T47D (cell line): ENCODE data around the gene ERC2.
A peak's percentile ranks its signal among the peaks of the same experiment; 100 is the strongest.

Source experiments
- DNase-seq, 2 experiments: peaks; one replicate each; pipeline versions ENCODE4 v3.0.0 to v3.0.0-alpha.2; 2011 to 2012; ENCODE audit warnings: low read depth in 1 of 2, low spot score in 1 of 2
- JUND ChIP-seq: IDR thresholded peaks from 2 replicates; pipeline ENCODE4 v1.6.1; 2012; ENCODE audit warnings: low read depth
- in situ Hi-C: cut with HindIII; loops from 2 replicates; pipeline ENCODE4 v1.10.0; 2016; ENCODE audit warnings: low sequenced_read_pairs, low pct_unique_long_range_greater_than_20kb

Gene ERC2

GRCh38 chr3:56351537-56351936 is 116.7 kb downstream of the ERC2 start:
- in situ Hi-C loops: no loop called here
- TF ChIP-seq JUND: no peak
- DNase-seq: no peak

GRCh38 chr3:56347219-56347871 is 120.9 kb downstream of the ERC2 start:
- peak in 1 of 2 experiments; percentile 7 for DNase-seq
- in situ Hi-C loops: no loop called here
- TF ChIP-seq JUND: no peak

GRCh38 chr3:56342475-56342874 is 125.8 kb downstream of the ERC2 start:
- TF ChIP-seq JUND: no peak
- no peak for DNase-seq
- in situ Hi-C loops: no loop called here

GRCh38 chr3:56339671-56340070 is 128.6 kb downstream of the ERC2 start:
- TF ChIP-seq JUND: no peak
- DNase-seq: no peak
- in situ Hi-C loops: no loop called here

- in situ Hi-C loops: no loop called here
- no peak for TF ChIP-seq JUND
- no peak for DNase-seq
These were observed 129.0 kb downstream of the ERC2 start for GRCh38 chr3:56339244-56339643.

- no peak for TF ChIP-seq JUND
- DNase-seq: no peak
- in situ Hi-C loops: no loop called here
These were observed 132.2 kb downstream of the ERC2 start for GRCh38 chr3:56336023-56336422.

- TF ChIP-seq JUND: no peak
- DNase-seq: no peak
- in situ Hi-C loops: no loop called here
These were observed 143.8 kb downstream of the ERC2 start for GRCh38 chr3:56324473-56324872.

- in situ Hi-C loops: no loop called here
- no peak for TF ChIP-seq JUND
- DNase-seq: no peak
These were observed 144.3 kb downstream of the ERC2 start for GRCh38 chr3:56323986-56324420.

- in situ Hi-C loops: no loop called here
- no peak for TF ChIP-seq JUND
- DNase-seq: no peak
These were observed 145.4 kb downstream of the ERC2 start for GRCh38 chr3:56322862-56323261.

GRCh38 chr3:56321892-56322291 is 146.4 kb downstream of the ERC2 start:
- TF ChIP-seq JUND: no peak
- in situ Hi-C loops: no loop called here
- DNase-seq: no peak

GRCh38 chr3:56321383-56321782 is 146.9 kb downstream of the ERC2 start:
- no peak for TF ChIP-seq JUND
- in situ Hi-C loops: no loop called here
- no peak for DNase-seq

GRCh38 chr3:56320883-56321282 is 147.4 kb downstream of the ERC2 start:
- in situ Hi-C loops: no loop called here
- DNase-seq: no peak
- no peak for TF ChIP-seq JUND

- in situ Hi-C loops: no loop called here
- no peak for DNase-seq
- no peak for TF ChIP-seq JUND
These were observed 149.4 kb downstream of the ERC2 start for GRCh38 chr3:56318891-56319290.

- no peak for DNase-seq
- in situ Hi-C loops: no loop called here
- no peak for TF ChIP-seq JUND
These were observed 151.3 kb downstream of the ERC2 start for GRCh38 chr3:56316944-56317343.
